Measurements from ENCODE around the gene ROR2. TPM values are rescaled to one million over a fixed set of nuclear protein-coding genes. Genes with fewer than 3 reads are reported as not detected.

The ROR2 gene
- total and polyA plus RNA-seq, 2 of the 13 experiments (the other 11 are each of a cell fraction or from before 2014, with no cell fraction given): not detected

DNA sequence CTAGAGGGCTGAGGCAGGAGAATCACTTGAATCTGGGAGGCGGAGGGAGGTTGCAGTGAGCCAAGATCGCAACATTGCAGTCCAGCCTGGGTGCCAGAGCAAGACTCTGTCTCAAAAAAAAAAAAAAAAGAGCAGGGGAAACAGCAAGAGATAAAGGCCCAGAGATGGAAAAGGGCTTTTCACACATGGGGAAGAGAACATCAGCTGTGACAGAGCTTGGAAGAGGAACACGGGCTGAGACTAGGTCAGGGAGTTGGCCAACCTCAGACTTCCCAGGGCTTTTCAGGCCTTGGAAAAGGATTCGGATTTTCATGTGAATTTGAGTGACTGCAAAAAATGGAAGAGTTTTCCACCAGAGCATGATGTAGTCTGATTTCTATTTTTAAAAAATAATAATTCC is 294.4 kb downstream of the ROR2 start:
- POLR2A ChIA-PET: no interaction called here

More for the DNA sequence above, 294.4 kb downstream of the ROR2 start:
- FAIRE-seq: no peak
- Histone ChIP-seq H4K20me1 (ENCODE audit: insufficient read depth, low read length) (no peaks in the 10 kb centered on the region), H3K27ac (ENCODE audit: extremely low read length, insufficient read depth, low read length) (no peak overlapping the region), H3K9ac (ENCODE audit: insufficient read depth, low read depth, low read length) (no peak overlapping the region), H3K4me3 (replicated peaks in 1 of 3; ENCODE audit: insufficient read depth in 1 of 3, low read depth in 2 of 3, low read length in 3 of 3) (no peak overlapping the region), H3K4me1 (ENCODE audit: insufficient read depth, low read length) (no peaks in the 10 kb centered on the region), H3K79me2 (ENCODE audit: insufficient read depth, low read length) (no peaks in the 10 kb centered on the region), H3K4me2 (ENCODE audit: low read depth, low read length) (no peak overlapping the region), H2AFZ (ENCODE audit: low read length) (no peak overlapping the region), H3K36me3 (replicated peaks in 1 of 2; ENCODE audit: control insufficient read depth in 1 of 2, insufficient read depth in 2 of 2, low read length in 2 of 2) (no peaks in the 10 kb centered on the region), H3K9me3 (ENCODE audit: low read length) (no peaks in the 10 kb centered on the region), H3K27me3 (ENCODE audit: control insufficient read depth in 1 of 2, insufficient read depth in 2 of 2, low read length in 2 of 2) (peaks cover 0 to 12% of the 10 kb centered on the region in 2 experiments; a peak in 2 of 5 replicates)
- DNase-seq (ENCODE audit: low spot score): no peak
- in situ Hi-C loops (cut with HindIII; ENCODE audit: extremely low pct_ligation_motif_present, low pct_unique_long_range_greater_than_20kb): no loop called here
- WGBS (ENCODE audit: low lambda C conversion rate): 15% methylated on average over 4 of the region's 4 CpGs
- TF ChIP-seq ZNF12 (CRISPR knock-in tag; IDR thresholded peaks at IDR 0.05): no peak
- TF ChIP-seq NFE2L1 (CRISPR knock-in tag; IDR thresholded peaks at IDR 0.05; ENCODE audit: borderline replicate concordance): no peak
- no peak for TF ChIP-seq ZBTB7A (CRISPR knock-in tag; IDR thresholded peaks at IDR 0.05)
- TF ChIP-seq, protein P1, sequence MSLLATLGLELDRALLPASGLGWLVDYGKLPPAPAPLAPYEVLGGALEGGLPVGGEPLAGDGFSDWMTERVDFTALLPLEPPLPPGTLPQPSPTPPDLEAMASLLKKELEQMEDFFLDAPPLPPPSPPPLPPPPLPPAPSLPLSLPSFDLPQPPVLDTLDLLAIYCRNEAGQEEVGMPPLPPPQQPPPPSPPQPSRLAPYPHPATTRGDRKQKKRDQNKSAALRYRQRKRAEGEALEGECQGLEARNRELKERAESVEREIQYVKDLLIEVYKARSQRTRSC (CRISPR knock-in tag; IDR thresholded peaks at IDR 0.05; ENCODE audit: low read depth): no peak
- TF ChIP-seq, protein P2, sequence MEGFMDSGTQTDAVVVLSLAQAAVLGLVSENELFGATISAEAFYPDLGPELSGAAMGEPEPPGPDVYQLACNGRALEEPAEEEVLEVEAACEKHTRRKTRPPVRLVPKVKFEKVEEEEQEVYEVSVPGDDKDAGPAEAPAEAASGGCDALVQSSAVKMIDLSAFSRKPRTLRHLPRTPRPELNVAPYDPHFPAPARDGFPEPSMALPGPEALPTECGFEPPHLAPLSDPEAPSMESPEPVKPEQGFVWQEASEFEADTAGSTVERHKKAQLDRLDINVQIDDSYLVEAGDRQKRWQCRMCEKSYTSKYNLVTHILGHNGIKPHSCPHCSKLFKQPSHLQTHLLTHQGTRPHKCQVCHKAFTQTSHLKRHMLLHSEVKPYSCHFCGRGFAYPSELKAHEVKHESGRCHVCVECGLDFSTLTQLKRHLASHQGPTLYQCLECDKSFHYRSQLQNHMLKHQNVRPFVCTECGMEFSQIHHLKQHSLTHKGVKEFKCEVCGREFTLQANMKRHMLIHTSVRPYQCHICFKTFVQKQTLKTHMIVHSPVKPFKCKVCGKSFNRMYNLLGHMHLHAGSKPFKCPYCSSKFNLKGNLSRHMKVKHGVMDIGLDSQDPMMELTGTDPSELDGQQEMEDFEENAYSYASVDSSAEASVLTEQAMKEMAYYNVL (CRISPR knock-in tag; IDR thresholded peaks at IDR 0.05; ENCODE audit: borderline replicate concordance): no peak
- no peak for TF ChIP-seq ZBTB20 (CRISPR knock-in tag; IDR thresholded peaks at IDR 0.05; ENCODE audit: borderline replicate concordance, low read depth)
- no peak for TF ChIP-seq TOPORS (CRISPR knock-in tag; IDR thresholded peaks at IDR 0.05)
- no peak for TF ChIP-seq WIZ (CRISPR knock-in tag; IDR thresholded peaks at IDR 0.05)
- no peak for TF ChIP-seq GFI1 (CRISPR knock-in tag; IDR thresholded peaks at IDR 0.05; ENCODE audit: borderline replicate concordance)
- no peak for TF ChIP-seq ZNF292 (CRISPR knock-in tag; IDR thresholded peaks at IDR 0.05; ENCODE audit: borderline replicate concordance, low read depth)
- TF ChIP-seq TBX3 (IDR thresholded peaks at IDR 0.05; ENCODE audit: borderline replicate concordance): no peak
- no peak for ATAC-seq
- intact Hi-C loops (cut with micrococcal nuclease; ENCODE audit: unreplicated experiment): no loop called here
- CTCF ChIA-PET (ENCODE audit: low intra/inter-chr PET ratio, low total read pairs): no interaction called here
- BruUV-seq (replicated peaks): no TSS peak
